Globus pallidus (tissue), 1 donor: Measurements from ENCODE around the gene IPP.
"Not testable (repeated sequence)": the region's sequence is repeated elsewhere in the genome, so short reads cannot be mapped to it uniquely, and the experiment has no call there.

Source experiments
- DNase-seq: peaks from one replicate; pipeline ENCODE4 v3.0.0-alpha.2; 2015; ENCODE audit warnings: low spot score

Gene IPP

GRCh38 chr1:45739641-45740156 is 10.8 kb downstream of the IPP start:
- DNase-seq, result not testable (repeated sequence)

- no peak for DNase-seq
These were observed 11.3 kb downstream of the IPP start for GRCh38 chr1:45739137-45739536.

GRCh38 chr1:45730780-45731319 is 19.6 kb downstream of the IPP start:
- DNase-seq, result no peak

- DNase-seq, result no peak
These were observed 20.2 kb downstream of the IPP start for GRCh38 chr1:45730075-45730779.

GRCh38 chr1:45726007-45726406 is 24.4 kb downstream of the IPP start:
- DNase-seq, result not testable (repeated sequence)

- DNase-seq, result no peak
These were observed 27.1 kb downstream of the IPP start for GRCh38 chr1:45723248-45723930.

GRCh38 chr1:45722809-45723208 is 27.6 kb downstream of the IPP start:
- DNase-seq, result no peak

- no peak for DNase-seq
These were observed 29.2 kb downstream of the IPP start for GRCh38 chr1:45721207-45721606.

GRCh38 chr1:45718289-45718688 is 32.2 kb downstream of the IPP start:
- DNase-seq, result no peak

GRCh38 chr1:45717386-45717785 is 33.1 kb downstream of the IPP start:
- DNase-seq, result not testable (repeated sequence)

- no peak for DNase-seq
These were observed 33.8 kb downstream of the IPP start for GRCh38 chr1:45716700-45717099.

- DNase-seq, result no peak
These were observed 36.7 kb downstream of the IPP start for GRCh38 chr1:45713711-45714110.

- no peak for DNase-seq
These were observed 45.8 kb downstream of the IPP start for GRCh38 chr1:45704637-45705036.

GRCh38 chr1:45694823-45695222 is 55.6 kb downstream of the IPP start:
- no peak for DNase-seq

GRCh38 chr1:45693811-45694210 is 56.6 kb downstream of the IPP start:
- not testable (repeated sequence) for DNase-seq

GRCh38 chr1:45687754-45688740 is 62.4 kb downstream of the IPP start, which contains the start of gene TMEM69:
TSS of gene TMEM69 (plus strand) at chr1:45688181. CDS start at chr1:45691069, 2,888 bp downstream.
- peak; percentile 86 for DNase-seq

GRCh38 chr1:45687014-45687753 is 63.3 kb downstream of the IPP start:
- DNase-seq, result peak; percentile 99

- peak; percentile 98 for DNase-seq
These were observed 64.0 kb downstream of the IPP start, which contains the start of gene GPBP1L1 for GRCh38 chr1:45686288-45687013. TSS of gene GPBP1L1 (minus strand) at chr1:45686533. CDS start at chr1:45659087, 27,446 bp downstream.

GRCh38 chr1:45686015-45686287 is 64.5 kb downstream of the IPP start:
- no peak for DNase-seq

- peak; percentile 58 for DNase-seq
These were observed 65.0 kb downstream of the IPP start for GRCh38 chr1:45685308-45686014.
